Naive thymus-derived CD4-positive, alpha-beta T cell (primary cell): Measurements from ENCODE around the gene CLPTM1L. TPM values are rescaled to one million over a fixed set of nuclear protein-coding genes. Genes with fewer than 3 reads are reported as not detected.

Experiments
- ATAC-seq: fragments of 150-1000 bp; cut with Tn5 transposase; 2 replicates; pipeline ENCODE4 v1.10.0; 2021; ENCODE audit warnings: mild to moderate bottlenecking, moderate library complexity
- CTCF ChIA-PET: fragments of 350-600 bp; sonication (Branson Sonifier 250); formaldehyde crosslinking; loops from one replicate; lab custom pipeline; 2021; ENCODE audit warnings: antibody characterized with exemption; lab: Charles Lee
- POLR2A ChIA-PET: fragments of 350-600 bp; sonication (Branson Sonifier 250); formaldehyde crosslinking; loops from one replicate; lab custom pipeline; 2021; ENCODE audit warnings: antibody characterized with exemption, inconsistent platforms; lab: Charles Lee
- DNase-seq, 9 donors: peaks; one replicate each; pipeline versions ENCODE4 v3.0.0 to v3.0.0-alpha.2; 2020 to 2022; ENCODE audit warnings: mixed read lengths in 1 of 9
- H3K27ac ChIP-seq: one replicate; pipeline ENCODE4 v1.7.0; 2013; ENCODE audit warnings: mild to moderate bottlenecking, low read depth, low read length, moderate library complexity
- H3K27me3 ChIP-seq, 2 donors: one replicate each; pipeline ENCODE4 v1.7.0; 2013; ENCODE audit warnings: low read length in 2 of 2, mild to moderate bottlenecking in 2 of 2, moderate library complexity in 2 of 2; ENCODE audit not compliant: control insufficient read depth in 2 of 2, insufficient read depth in 2 of 2
- H3K36me3 ChIP-seq, 3 experiments: 1 replicate in 2 of 3; 2 replicates in 1 of 3; pipeline ENCODE4 v1.7.0; 2013; ENCODE audit warnings: low read length in 3 of 3, mild to moderate bottlenecking in 3 of 3, moderate library complexity in 1 of 3; ENCODE audit not compliant: insufficient read depth in 3 of 3, control insufficient read depth in 2 of 3
- H3K4me1 ChIP-seq, 2 donors: one replicate each; pipeline ENCODE4 v1.7.0; 2013; ENCODE audit warnings: low read length in 2 of 2, mild to moderate bottlenecking in 2 of 2, moderate library complexity in 1 of 2; ENCODE audit not compliant: control insufficient read depth in 2 of 2, insufficient read depth in 2 of 2
- H3K4me3 ChIP-seq: 2 replicates; pipeline ENCODE4 v1.7.0; 2013; ENCODE audit warnings: mild to moderate bottlenecking, low read length
- H3K9me3 ChIP-seq, 3 experiments: 1 replicate in 2 of 3; 2 replicates in 1 of 3; pipeline ENCODE4 v1.7.0; 2013; ENCODE audit warnings: low read length in 3 of 3; ENCODE audit not compliant: control insufficient read depth in 2 of 3
- H3K27ac Mint-ChIP-seq, 9 donors: one replicate each; pipeline ENCODE4 v1.8.0; 2020 to 2022; ENCODE audit warnings: mixed read lengths in 9 of 9, mild to moderate bottlenecking in 8 of 9, moderate library complexity in 5 of 9, inconsistent platforms in 2 of 9
- H3K27me3 Mint-ChIP-seq, 5 donors: one replicate each; pipeline ENCODE4 v1.8.0; 2021 to 2022; ENCODE audit warnings: mixed read lengths in 5 of 5, mild to moderate bottlenecking in 1 of 5
- H3K36me3 Mint-ChIP-seq, 5 donors: one replicate each; pipeline ENCODE4 v1.8.0; 2020 to 2022; ENCODE audit warnings: mixed read lengths in 5 of 5, mild to moderate bottlenecking in 3 of 5, inconsistent platforms in 1 of 5
- H3K4me1 Mint-ChIP-seq, 7 donors: one replicate each; pipeline ENCODE4 v1.8.0; 2020 to 2022; ENCODE audit warnings: mixed read lengths in 7 of 7, mild to moderate bottlenecking in 3 of 7, inconsistent platforms in 1 of 7
- H3K4me3 Mint-ChIP-seq, 10 donors: one replicate each; pipeline ENCODE4 v1.8.0; 2020 to 2022; ENCODE audit warnings: mild to moderate bottlenecking in 10 of 10, mixed read lengths in 10 of 10, moderate library complexity in 6 of 10, inconsistent platforms in 2 of 10
- H3K9me3 Mint-ChIP-seq, 11 donors: one replicate each; pipeline ENCODE4 v1.8.0; 2020 to 2022; ENCODE audit warnings: mixed read lengths in 11 of 11, mild to moderate bottlenecking in 4 of 11, inconsistent platforms in 1 of 11, moderate library complexity in 1 of 11
- intact Hi-C, 2 donors: fragments of 100-400 bp; cut with micrococcal nuclease; formaldehyde crosslinking; loops; one replicate each; pipeline ENCODE4 v1.15.1; 2023
- polyA plus RNA-seq, 2 donors: library from polyadenylated mRNA; unstranded; fragments of 300-500 nt; fragmentation: Illumina TruSeq; gene quantifications; one replicate each; pipeline ENCODE4 v1.2.3, GENCODE V29; 2021
- total RNA-seq, 6 experiments: library from RNA in 5 of 6; stranded (reverse) in 5 of 6; gene quantifications; 1 replicate in 5 of 6; 2 replicates in 1 of 6; pipeline ENCODE4 v1.2.3 and lab custom pipeline; 2021 to 2026

The CLPTM1L gene
- total and polyA plus RNA-seq, 7 experiments from 2014 or later = 27.7 to 104 (median 67.6) TPM

DNA sequence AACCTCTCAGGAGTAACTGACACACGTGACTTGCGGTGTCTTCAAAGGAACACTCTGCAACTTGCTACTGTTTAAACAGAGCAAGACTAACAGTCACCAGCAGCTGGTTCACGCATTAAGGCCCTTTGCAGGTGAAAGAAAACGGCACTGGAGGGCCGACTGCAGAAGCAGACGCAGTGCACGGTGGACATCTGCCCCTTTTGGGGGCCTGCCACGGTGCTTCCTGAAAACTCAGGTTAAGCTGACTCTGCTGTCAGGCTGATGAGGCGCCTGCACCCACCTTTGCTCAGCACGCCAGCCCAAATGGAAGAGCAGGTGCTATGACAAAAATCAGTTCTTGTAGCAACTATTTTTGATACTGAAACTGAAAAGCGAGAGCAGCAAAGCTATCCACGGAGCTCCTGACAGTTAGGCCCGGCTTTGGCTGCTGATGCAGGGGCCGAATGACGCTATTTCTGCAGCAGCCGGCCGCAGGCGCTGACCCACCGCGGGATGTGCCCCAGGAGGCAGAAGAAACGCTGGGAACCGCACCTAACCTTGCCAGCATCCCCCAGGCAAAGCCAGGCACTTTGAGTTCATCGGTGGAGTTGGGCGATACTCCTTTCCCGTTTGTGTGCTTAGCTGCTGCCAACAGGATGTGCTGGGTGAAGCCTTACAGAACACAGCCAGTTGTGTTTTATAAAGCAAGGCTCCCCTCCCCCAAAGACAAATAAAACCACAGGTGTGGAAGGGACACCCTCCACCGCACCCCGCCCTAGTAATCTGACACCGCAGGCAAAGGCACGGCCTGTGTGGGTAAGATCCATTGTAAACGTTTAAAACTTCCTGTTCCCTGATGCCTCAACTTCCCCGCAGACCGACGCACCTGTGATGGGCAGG is 29.0 kb downstream of the CLPTM1L start:
- H3K36me3 Mint-ChIP-seq = peaks cover under 1 to 20% (median 10%) of the 10 kb centered on the region in 5 donors
- DNase-seq (peak in 8 of 9 donors; percentile 47 to 88 (median 82)), ATAC-seq (peak; percentile 79)
- H3K4me1 Mint-ChIP-seq = peaks cover 36 to 70% (median 59%) of the 10 kb centered on the region in 7 donors
- peaks cover 0 to 2% (median 0%) of the 10 kb centered on the region in 5 donors for H3K27me3 Mint-ChIP-seq
- Histone ChIP-seq H3K27ac (peak overlapping the region; percentile 66), H3K4me3 (peak overlapping the region; percentile 51), H3K4me1 (peaks cover 39 to 55% of the 10 kb centered on the region in 2 donors), H3K27me3 (no peaks in the 10 kb centered on the region), H3K36me3 (peaks cover 0 to 32% (median 0%) of the 10 kb centered on the region in 3 experiments), H3K9me3 (peaks cover 0 to 5% (median 0%) of the 10 kb centered on the region in 3 experiments)
- peak overlapping the region; percentile 94 to 96 (median 95) for H3K27ac Mint-ChIP-seq
- POLR2A ChIA-PET = interaction anchor here (0.6 to 6.0 kb wide), 13 partner anchors 10 to 486 kb away, joined by 3 to 40 read pairs (median 5); partner anchors contain the start of genes CLPTM1L and TERT
- CTCF ChIA-PET = interaction anchor here (0.8 to 1.5 kb wide), 5 partner anchors 13 to 210 kb away, joined by 3 to 9 read pairs (median 4); partner anchors contain the start of gene TERT
- intact Hi-C loops = loop anchor here (1.0 to 10.0 kb wide), 9 partner anchors 10 to 326 kb away; partner anchors contain the start of genes CLPTM1L (in 2 of the 2) and TERT (in 1 of the 2)
- peaks cover 0 to 10% (median 3%) of the 10 kb centered on the region in 11 donors for H3K9me3 Mint-ChIP-seq
- peak overlapping the region; percentile 81 to 92 (median 86) for H3K4me3 Mint-ChIP-seq

DNA sequence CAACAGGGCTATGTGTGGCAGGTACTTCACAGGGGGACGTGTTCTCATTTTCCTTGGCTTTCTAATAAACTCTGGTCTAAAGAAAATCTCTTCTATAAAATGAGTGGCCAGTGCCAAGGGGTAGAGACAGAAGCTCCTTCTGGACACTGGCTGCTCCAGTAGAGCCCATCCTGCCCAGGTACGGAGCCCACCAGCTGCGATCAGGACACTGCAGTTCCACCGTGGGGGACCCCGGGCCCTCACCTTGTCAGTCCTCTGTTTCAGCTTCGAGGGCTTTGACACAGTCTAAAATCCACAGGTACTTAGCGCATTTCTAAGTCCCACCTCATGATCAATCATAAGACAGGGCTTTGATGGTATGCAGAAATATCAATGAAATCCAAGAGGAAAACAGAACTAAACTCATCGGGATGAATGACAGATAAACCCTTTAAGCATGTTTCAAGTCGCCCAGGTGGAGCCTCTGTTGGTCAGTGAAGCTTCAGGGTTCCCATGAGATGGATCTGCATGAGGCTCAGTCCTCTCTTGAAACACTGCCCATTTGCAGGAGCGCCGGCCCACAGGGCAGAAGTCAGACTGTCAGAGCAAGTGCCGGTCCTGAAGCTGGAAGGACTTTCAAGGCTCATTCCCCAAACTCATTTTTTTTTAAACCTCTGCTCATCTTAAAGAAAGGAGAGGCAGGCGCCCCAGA is 29.7 kb downstream of the CLPTM1L start:
- POLR2A ChIA-PET = interaction anchor here (0.6 to 6.0 kb wide), 14 partner anchors 11 to 210 kb away, joined by 3 to 40 read pairs (median 4); partner anchors contain the start of genes CLPTM1L and TERT
- peak overlapping the region; percentile 81 to 92 (median 86) for H3K4me3 Mint-ChIP-seq
- H3K27ac Mint-ChIP-seq = peak overlapping the region; percentile 94 to 96 (median 95)
- peaks cover 0 to 18% (median 8%) of the 10 kb centered on the region in 11 donors for H3K9me3 Mint-ChIP-seq
- H3K4me3 ChIP-seq = peak overlapping the region; percentile 51
- peaks cover 0 to 3% (median 0%) of the 10 kb centered on the region in 5 donors for H3K27me3 Mint-ChIP-seq
- intact Hi-C loops = loop anchor here (1.0 to 10.0 kb wide), 6 partner anchors 9 to 327 kb away; partner anchors contain the start of genes CLPTM1L (in 1 of the 2) and TERT (in 1 of the 2)
- peak overlapping the region; percentile 66 for H3K27ac ChIP-seq
- H3K36me3 Mint-ChIP-seq = peaks cover 0 to 17% (median 8%) of the 10 kb centered on the region in 5 donors
- DNase-seq (peak in 1 of 9 donors; percentile 18), ATAC-seq (no peak)
- H3K36me3 ChIP-seq = peaks cover 0 to 24% (median 0%) of the 10 kb centered on the region in 3 experiments
- peaks cover 0 to 7% (median 0%) of the 10 kb centered on the region in 3 experiments for H3K9me3 ChIP-seq
- H3K4me1 Mint-ChIP-seq = peaks cover 36 to 78% (median 67%) of the 10 kb centered on the region in 7 donors
- CTCF ChIA-PET = interaction anchor here (1.3 to 1.5 kb wide), 3 partner anchors 20 to 60 kb away, joined by 3 to 4 read pairs (median 3); partner anchors contain the start of gene TERT
- peaks cover 39 to 55% of the 10 kb centered on the region in 2 donors for H3K4me1 ChIP-seq
- no peaks in the 10 kb centered on the region for H3K27me3 ChIP-seq

DNA sequence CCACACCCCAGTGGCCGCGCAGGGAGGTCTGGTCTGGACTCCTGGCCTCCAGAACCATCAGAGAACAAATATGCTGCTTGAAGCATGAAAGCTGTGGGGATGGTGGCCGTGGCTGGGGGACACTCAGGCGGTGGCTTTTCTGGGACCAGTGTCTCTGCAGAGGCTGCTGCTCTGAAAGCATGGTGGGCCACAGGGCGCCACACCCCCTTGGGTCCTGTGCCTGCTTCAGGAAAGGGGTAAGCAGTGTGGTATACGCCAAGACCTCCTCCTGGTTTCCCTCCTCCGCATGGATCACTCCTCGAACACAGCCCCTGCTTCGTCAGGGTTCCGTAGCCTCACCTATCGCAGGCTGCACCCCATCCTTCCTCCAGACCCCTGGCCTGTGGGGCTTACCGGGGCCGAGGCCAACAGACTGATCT is 30.3 kb downstream of the CLPTM1L start:
- intact Hi-C loops = loop anchor here (10.0 kb wide), 1 partner anchor 210 kb away; no protein-coding TSS in a partner anchor
- peak overlapping the region; percentile 81 to 92 (median 86) for H3K4me3 Mint-ChIP-seq

DNA sequence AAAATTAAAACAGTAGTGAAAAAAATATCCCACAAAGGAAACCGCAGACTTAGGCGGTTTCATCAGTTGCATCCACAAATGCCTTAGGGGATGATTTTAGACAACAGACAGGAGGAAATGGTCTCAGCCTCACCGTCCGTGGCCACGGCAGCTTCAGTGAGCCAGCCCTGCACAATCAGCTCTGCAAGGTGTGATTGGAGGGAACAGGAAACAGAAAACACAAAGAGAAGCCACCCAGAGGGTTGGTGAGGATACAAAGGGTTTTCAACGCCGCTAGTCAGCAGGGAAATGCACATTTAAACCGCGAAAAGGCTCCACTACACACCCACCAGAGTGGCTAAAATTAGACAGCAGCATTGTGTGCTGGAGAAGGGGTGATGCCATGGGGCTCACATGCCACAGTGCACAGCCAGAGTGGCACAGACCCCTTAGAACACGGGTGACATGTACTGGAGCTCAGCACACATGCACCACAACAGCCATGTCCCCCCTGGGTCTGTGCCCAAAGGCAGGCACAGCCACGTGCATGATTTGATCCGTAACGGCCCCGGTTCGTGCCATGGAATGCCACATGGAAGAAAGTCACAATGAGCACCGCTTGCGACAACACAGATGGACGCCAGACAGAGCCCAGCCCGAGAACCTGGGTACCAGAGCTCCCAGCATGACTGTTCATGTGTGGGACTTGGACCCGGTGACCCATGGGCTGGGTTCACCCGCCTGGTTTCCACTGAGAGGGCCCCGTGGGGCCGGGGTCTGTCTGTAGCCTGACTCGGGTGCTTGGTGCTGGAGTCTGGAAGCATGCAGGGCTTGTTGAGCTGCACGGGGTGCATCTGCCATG is 31.7 kb downstream of the CLPTM1L start:
- H3K4me1 Mint-ChIP-seq = peaks cover 46 to 94% (median 79%) of the 10 kb centered on the region in 7 donors
- peak in 8 of 9 donors; percentile 28 to 65 (median 56) for DNase-seq
- H3K9me3 Mint-ChIP-seq = peaks cover 0 to 20% (median 8%) of the 10 kb centered on the region in 11 donors
- H3K9me3 ChIP-seq = peaks cover 0 to 11% (median 0%) of the 10 kb centered on the region in 3 experiments
- H3K4me3 ChIP-seq = peak overlapping the region; percentile 45
- H3K36me3 Mint-ChIP-seq = peaks cover 0 to 17% (median 8%) of the 10 kb centered on the region in 5 donors
- peaks cover 39 to 55% of the 10 kb centered on the region in 2 donors for H3K4me1 ChIP-seq
- peaks cover 0 to 5% (median 0%) of the 10 kb centered on the region in 5 donors for H3K27me3 Mint-ChIP-seq
- H3K36me3 ChIP-seq = peaks cover 0 to 5% (median 0%) of the 10 kb centered on the region in 3 experiments
- no peaks in the 10 kb centered on the region for H3K27me3 ChIP-seq
- ChIA-PET POLR2A (interaction anchor here (0.6 to 2.1 kb wide), 9 partner anchors 10 to 480 kb away, joined by 3 to 7 read pairs (median 5); partner anchors contain the start of gene CLPTM1L), CTCF (interaction anchor here (1.0 to 1.9 kb wide), 3 partner anchors 12 to 332 kb away, joined by 3 to 7 read pairs (median 6); no protein-coding TSS in a partner anchor)
- peak; percentile 58 for ATAC-seq
- peak overlapping the region; percentile 15 for H3K27ac ChIP-seq
- H3K27ac Mint-ChIP-seq = peak overlapping the region; percentile 80 to 90 (median 87)
- peak overlapping the region; percentile 67 to 89 (median 81) for H3K4me3 Mint-ChIP-seq
- intact Hi-C loops = loop anchor here (2.0 to 10.0 kb wide), 2 partner anchors 16 to 208 kb away; no protein-coding TSS in a partner anchor

More for the DNA sequence above, 30.3 kb downstream of the CLPTM1L start:
- H3K4me1 ChIP-seq = peaks cover 39 to 55% of the 10 kb centered on the region in 2 donors
- no peak overlapping the region for H3K27ac ChIP-seq
- H3K9me3 Mint-ChIP-seq = peaks cover 0 to 20% (median 8%) of the 10 kb centered on the region in 11 donors
- ChIA-PET CTCF (no interaction called here), POLR2A (interaction anchor here (0.6 to 6.0 kb wide), 4 partner anchors 10 to 72 kb away, joined by 3 to 40 read pairs (median 4); no protein-coding TSS in a partner anchor)
- H3K4me3 ChIP-seq = no peak overlapping the region
- H3K27me3 Mint-ChIP-seq = peaks cover 0 to 5% (median 0%) of the 10 kb centered on the region in 5 donors
- no peaks in the 10 kb centered on the region for H3K27me3 ChIP-seq
- peaks cover 0 to 19% (median 0%) of the 10 kb centered on the region in 3 experiments for H3K36me3 ChIP-seq
- peaks cover 0 to 11% (median 0%) of the 10 kb centered on the region in 3 experiments for H3K9me3 ChIP-seq
- H3K4me1 Mint-ChIP-seq = peaks cover 36 to 82% (median 69%) of the 10 kb centered on the region in 7 donors
- peaks cover 0 to 19% (median 8%) of the 10 kb centered on the region in 5 donors for H3K36me3 Mint-ChIP-seq
- DNase-seq = peak in 1 of 9 donors; percentile 21
- ATAC-seq = no peak
- H3K27ac Mint-ChIP-seq = peak overlapping the region in 7 of 9 donors; percentile 55 to 96 (median 95)

DNA sequence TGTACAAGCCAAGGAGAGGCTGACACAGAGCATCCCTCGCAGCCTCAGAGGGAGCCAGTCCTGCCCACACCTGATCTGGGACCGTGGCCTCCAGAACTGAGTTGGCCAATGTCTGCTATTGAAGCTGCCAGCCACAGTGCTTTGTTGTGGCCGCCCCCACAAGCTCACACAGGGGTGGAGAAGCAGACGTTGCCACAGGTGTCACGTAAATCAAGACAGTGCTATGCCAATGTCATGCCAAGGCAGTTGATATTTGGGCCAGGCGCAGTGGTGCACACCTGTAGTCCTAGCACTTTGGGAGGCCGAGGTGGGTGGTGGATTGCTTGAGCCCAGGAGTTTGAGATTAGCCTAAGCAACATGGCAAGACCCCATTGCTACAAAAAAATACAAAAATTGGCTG is 32.7 kb downstream of the CLPTM1L start:
- intact Hi-C loops = loop anchor here (2.0 to 10.0 kb wide), 2 partner anchors 15 to 207 kb away; no protein-coding TSS in a partner anchor
- H3K27ac Mint-ChIP-seq = peak overlapping the region; percentile 10 to 90 (median 85)

More for the DNA sequence above, 32.7 kb downstream of the CLPTM1L start:
- Histone ChIP-seq H3K27me3 (no peaks in the 10 kb centered on the region), H3K9me3 (peaks cover 0 to 11% (median 0%) of the 10 kb centered on the region in 3 experiments), H3K4me1 (peaks cover 39 to 53% of the 10 kb centered on the region in 2 donors), H3K4me3 (no peak overlapping the region), H3K36me3 (no peaks in the 10 kb centered on the region), H3K27ac (no peak overlapping the region)
- ChIA-PET CTCF (interaction anchor here (1.9 kb wide), 1 partner anchor 17 kb away, joined by 6 read pairs; no protein-coding TSS in a partner anchor), POLR2A (interaction anchor here (1.9 to 2.1 kb wide), 3 partner anchors 9 to 73 kb away, joined by 6 to 7 read pairs (median 7); no protein-coding TSS in a partner anchor)
- Mint-ChIP-seq H3K27me3 (peaks cover 0 to 5% (median 0%) of the 10 kb centered on the region in 5 donors), H3K9me3 (peaks cover 0 to 20% (median 8%) of the 10 kb centered on the region in 11 donors), H3K4me3 (peak overlapping the region in 8 of 10 donors; percentile 15 to 89 (median 81)), H3K36me3 (peaks cover 0 to 13% (median 6%) of the 10 kb centered on the region in 5 donors), H3K4me1 (peaks cover 41 to 90% (median 76%) of the 10 kb centered on the region in 7 donors)
- ATAC-seq (peak; percentile 54), DNase-seq (peak in 8 of 9 donors; percentile 19 to 56 (median 44))
